HTERT RPE-1 (cell line): ENCODE measurements around the gene DDX10.

ENCODE experiments used
- in situ Hi-C: fragments of 300-500 bp; cut with MboI; formaldehyde crosslinking; loops from 4 replicates; pipeline ENCODE4 v1.14.3; 2020; ENCODE audit warnings: low sequenced_read_pairs

Gene DDX10

DNA sequence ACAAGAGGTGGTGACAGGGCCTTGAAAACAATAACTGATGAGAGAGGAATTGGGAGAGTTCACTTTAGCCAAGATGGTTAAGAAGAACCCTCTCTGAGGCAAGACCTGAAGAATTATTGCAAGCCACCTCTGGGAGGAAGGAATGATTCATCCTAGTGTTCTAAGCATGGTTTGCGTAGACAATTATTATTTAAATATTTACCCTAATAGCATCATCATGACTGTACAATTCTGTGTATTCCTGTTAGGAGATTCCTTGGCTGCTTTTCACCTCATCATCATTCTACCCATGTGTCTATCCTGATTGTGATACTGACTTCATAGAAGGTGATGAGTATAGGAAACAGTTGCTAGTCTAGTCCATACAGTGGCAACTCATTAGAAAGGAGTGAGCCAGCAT lies 264.4 kb downstream of the DDX10 start:
- in situ Hi-C loops = no loop called here

DNA sequence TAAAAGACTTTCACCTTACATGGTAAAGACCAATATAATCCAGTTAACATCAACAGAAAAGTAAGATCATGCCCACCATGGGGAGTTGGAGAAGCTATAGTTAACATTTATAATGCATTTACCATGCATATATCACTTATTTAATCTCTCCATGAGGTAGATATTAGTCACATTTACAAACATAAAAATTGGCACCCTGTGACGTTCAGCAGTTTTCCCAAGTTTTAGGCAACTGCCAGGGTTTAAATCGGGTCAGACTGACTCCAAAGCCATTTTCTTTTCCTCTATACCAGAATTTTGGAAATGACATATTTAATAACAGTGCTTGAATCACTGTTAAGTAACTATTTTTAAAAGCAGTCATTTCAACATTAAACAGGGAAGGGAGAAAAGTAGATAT lies 266.3 kb downstream of the DDX10 start:
- in situ Hi-C loops = no loop called here

DNA sequence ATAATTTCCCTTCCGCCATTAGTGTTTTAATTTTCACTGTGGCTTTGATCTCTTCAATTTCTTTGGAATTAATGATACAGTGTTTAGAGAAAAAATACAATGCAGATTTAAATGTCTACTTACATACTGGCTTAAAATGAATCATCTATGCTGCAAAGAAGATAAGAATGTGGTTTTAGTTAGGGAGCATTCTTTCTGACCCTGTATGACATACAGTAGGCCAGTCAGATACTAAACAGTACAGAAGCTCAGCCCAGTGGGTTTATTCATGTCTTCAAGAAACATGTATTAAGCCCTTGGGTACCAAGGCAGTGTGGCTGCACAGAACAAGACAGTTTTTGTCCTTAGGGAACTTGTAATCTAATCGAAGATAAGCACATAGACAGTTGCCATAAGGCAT lies 268.8 kb downstream of the DDX10 start:
- in situ Hi-C loops = no loop called here

DNA sequence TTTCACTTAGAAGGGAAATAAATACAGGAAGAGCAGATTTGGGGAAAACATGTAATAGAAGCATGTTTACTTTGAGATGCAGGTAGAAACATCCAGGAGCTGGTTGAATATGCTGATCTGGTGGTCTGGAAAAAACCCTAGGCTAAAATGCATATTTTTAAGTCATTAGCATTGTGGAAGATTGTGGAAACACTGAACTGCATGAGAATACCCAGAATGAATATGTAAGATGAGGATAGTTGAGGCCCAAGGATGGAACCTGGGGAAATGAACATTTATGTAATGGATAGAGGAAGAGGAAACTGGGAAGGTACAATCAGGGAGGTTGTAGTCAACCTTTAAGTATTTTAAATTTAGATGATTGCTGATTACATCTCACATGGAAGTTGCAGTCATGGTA lies 269.4 kb downstream of the DDX10 start:
- in situ Hi-C loops = no loop called here

DNA sequence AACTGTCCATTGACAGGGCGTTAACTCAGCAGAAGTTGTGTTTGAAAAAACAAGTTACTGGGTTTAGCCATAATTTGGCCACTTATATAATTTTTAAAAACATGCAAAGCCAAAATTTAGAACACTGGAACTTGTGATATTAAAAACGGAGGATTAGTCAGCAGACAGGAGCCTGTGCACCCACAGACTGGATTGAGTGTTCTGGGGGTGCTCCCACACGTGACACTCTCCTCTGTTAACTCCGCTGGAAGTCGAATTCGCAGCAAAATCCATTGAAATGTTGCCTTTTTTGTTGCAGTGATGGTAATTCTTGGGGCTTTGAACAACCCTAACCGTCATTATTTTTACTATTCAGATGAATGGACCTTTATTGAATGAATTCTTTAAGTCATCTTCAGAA lies 269.8 kb downstream of the DDX10 start:
- in situ Hi-C loops = no loop called here

DNA sequence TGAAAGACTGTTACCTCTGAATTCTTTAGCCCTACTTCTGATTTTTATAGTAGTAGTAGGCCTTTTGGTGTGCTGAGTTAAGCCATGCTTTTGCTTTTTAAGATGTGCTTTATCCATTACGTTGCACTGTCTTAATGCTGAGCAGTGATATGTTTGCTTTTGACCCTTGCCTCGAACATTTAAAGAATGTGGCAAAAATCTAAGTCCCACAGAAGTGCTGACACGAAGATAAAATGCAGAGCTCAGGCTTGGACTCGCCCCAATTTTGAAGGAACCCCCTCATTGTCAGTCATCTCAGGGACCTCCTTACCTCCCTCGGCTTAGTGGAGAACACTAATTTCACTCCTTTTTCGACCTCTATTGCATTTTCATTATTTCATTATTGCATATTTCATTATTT lies 272.9 kb downstream of the DDX10 start:
- in situ Hi-C loops = no loop called here

DNA sequence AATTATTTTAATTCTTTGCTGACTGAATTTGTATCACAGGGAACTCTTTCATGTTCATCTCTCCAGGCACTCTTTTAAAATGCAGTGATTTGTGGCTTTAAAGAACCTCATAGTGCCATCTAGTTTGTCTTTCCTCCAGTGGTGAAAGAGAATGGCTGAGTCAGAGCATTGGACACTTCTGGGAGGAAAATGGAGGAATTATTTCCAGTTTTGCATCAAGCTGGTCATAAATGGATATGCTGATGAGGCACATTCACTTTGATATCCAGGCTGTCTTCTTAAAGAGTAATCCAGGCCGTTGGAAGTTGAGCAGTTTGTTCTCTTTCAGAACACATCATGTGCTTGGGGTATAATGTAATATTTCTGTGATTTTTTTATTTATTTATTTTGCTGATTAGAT lies 273.7 kb downstream of the DDX10 start:
- in situ Hi-C loops = no loop called here

DNA sequence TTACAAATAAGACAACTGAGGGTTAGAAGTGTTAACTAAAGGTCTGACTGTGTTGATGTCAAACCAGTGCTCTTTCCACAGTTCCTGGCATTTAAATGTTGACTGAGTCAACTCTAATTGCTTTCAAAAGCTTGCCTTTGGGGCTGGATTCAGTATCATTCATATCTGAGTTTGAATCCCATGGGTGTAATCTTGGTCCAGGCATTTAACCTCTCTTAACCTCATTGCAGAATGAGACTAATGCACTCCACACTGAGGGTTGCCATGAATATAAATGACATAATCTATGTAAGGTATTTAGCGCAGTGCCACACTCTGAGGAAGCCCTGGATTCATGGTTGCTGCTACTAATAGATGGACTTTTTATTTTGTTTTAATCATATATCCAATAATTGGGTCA lies 274.3 kb downstream of the DDX10 start:
- in situ Hi-C loops = no loop called here

DNA sequence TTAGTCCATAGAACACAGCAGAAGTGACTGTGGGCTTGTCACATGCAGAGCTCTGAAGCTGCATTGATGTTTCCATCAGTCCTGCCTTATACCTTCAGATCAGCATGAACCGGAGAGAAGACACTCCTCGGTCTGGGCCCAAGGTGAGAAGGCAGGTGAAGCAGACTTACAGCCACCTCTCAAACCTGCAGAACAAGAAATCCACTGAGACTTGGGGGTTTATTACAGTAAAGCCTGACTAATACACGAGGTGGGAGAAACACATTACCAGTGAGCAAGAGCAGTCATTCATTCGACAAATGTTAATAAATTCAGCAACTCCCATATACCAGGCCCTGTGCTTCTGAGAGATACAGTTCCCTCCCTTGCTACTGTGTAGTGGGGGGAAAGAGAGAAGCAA lies 279.0 kb downstream of the DDX10 start:
- in situ Hi-C loops = no loop called here

DNA sequence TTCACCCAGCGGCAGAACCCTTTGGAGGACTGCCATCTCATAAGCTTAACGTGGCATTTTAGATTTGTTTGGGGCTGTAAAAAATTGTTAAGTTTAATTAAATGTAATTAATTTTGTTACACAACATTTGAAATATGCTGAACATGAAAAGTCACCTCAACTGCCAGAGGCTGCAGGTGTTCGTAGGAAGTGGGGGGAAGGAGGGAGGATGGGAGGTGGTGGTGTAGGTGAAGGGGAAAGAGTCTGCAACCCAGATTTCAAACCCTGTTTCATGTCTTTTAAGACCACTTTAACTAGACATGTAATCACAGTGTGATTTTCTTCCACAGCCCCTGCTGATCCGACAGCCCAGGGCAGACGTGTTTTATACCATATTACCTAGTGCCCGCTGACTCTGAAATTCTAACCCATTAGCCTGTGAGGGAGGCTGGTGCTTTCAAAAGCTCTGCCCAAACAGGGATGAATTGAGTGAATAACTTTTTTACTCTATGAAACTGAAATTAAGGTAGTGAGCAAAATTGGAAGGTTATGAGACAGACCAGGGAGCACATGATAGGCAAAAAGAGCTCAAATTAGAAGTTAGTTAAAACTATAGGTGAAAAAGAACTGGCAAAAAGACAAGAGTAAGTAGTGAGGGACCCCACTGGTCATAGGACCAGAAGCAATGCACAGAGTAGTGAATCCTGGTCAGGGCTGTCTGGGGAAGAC lies 279.8 kb downstream of the DDX10 start:
- in situ Hi-C loops = no loop called here

DNA sequence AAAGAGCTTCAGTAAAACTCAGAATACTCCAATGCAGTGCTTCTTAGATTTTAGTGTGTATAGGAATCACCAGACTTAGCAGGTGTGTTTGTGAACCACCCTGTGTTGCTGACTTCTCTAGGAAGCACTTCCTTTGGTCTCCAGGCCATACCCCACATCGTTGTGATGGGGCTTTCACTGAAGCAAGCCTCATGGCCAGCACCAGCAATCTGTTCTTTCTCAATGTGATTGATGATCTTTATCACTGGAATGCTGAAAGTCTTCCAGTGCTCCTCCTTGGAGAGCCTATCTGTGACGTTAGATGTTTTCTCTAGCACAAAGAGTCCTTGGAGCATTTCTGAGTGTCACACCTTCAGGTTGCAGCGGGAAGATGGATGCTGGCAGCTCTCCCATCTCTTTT lies 280.5 kb downstream of the DDX10 start:
- in situ Hi-C loops = no loop called here

DNA sequence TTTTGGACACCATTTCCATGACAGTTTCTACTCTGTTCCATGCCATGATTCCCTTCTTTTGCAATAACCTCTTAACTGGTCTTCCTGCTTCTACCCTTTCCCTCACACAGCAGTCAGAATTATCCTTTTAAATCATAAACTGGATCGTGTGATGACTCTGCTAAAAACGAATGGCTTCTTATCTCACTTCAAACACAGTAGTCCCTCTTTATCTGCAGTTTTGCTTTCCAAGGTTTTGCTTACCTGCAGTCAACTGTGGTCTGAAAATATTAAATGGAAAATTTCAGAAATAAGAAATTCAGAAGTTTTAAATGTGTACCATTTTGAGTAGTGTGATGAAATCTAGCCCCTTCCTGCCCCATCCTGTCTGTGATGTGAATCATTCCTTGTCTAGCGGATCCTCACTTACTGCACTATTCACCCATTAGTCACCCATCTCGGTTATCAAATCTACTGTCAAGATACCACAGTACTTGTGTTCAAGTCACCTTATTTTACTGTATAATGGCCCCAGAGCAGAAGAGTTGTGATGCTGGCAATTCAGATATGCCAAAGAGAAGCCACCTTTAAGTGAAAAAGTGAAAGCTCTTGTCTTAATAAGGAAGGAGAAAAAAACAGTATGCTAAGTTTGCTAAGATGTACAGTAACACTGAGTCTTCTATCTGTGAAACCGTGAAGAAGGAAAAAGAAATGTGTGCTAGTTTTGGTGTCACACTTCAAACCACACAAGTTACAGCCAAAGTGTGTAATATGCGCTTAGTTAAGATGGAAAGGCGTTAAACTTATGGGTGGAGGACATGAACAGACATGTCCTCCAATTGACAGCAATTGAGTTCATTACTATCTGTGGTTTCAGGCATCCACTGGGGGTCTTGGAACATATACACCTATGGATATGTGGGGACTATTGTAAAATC lies 283.0 kb downstream of the DDX10 start:
- in situ Hi-C loops = no loop called here

DNA sequence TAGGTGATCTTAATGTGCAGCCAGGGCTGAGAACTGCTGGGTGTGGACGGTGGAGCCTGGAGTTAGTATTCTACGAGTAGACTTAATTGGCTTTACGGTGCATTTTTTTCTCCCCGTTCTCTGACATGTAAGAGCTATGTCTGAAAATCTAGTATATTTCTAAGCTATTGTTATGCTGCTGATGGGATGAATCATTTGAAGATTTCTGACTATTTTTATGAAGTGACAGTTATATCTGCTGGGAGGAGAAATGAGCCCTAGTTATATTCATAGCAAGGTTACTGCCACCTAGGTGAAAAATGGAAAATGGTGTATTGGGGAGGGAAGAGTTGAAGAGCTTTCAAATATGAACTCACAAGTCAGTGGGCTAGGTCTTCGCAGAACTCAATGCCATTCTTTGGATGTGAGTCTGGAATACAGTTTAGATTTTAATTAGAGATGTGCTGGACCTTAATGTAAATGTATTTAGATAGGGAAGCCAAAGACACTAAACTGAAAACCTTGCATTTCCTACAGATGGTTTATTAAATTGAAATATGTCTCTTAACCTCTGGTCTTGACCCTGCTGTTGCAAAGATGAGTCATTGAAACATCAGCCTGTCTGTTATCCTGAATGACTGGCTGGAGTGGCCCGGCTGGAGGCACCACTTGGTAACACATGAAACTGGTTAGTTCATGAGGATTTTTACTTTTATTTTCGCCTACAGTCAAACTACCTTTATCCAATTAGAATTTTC lies 293.7 kb downstream of the DDX10 start:
- in situ Hi-C loops = no loop called here

DNA sequence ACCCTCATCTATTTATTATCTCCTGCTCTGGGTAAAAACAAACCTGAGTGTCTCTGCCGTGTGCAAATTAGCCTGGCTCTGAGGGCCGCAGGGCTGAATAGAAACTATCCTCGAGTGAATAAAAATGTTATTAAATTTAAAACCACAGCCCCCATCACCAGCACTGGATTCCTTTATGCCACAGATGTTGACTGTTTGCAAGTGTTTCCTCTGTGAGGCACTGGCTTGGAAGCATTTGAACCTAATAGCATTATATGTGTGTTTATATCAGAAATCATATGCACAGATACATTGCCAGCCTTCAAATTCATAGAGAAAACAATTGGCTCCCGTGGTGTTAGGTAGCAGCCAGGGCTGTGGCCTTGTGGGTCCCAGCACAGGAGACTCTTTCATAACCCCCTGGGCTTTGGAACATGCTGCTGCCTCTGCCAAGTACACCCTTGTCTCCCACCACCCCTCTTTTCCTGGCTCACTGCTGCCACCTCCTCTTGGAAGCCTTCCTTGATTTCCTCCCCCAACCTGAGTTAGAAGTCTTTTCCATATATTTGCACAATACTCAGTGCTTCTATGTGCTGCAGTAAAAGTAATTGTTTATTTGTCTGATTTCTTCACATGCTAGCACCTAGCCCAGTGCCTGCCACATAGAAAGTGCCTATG lies 294.4 kb downstream of the DDX10 start:
- in situ Hi-C loops = no loop called here

DNA sequence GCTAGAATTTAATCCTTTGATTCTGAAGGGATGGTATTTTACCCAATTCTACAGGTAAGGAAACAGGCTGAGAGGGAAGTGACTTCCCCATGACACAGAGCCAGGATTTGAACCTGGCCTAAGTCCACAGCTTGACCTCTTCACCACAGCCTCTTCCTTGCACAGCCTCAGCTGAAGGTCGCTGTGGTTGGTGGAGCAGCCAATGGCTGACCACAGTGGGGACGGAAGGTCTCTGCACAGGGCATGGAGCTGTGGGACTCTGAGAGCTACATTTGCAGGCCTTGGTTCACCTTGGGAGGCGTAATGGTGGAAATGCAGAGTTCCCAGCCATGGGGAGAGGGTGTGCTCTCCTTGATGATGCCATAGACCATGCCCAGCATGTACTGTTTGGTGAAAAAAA lies 295.0 kb downstream of the DDX10 start:
- in situ Hi-C loops = no loop called here

DNA sequence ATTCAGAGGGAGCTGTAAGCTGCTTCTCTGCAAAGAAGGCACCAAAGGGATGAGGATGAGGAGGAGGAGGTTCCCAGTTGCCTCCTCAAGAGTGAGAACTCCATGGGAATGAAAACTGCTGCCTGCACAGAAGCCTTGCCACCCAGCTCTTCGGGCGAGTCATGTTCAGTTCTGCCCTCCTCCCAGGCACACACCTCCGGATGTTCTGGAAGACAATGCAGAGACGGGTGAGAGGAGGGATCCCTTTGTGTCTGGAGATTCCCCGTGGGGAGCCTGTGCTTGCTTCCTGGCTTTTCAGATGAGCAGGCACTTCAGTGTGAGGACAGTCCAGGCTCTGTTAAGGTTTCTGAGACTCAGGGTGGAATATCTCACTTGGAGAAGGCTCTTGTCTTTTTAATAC lies 295.6 kb downstream of the DDX10 start:
- in situ Hi-C loops = no loop called here

DNA sequence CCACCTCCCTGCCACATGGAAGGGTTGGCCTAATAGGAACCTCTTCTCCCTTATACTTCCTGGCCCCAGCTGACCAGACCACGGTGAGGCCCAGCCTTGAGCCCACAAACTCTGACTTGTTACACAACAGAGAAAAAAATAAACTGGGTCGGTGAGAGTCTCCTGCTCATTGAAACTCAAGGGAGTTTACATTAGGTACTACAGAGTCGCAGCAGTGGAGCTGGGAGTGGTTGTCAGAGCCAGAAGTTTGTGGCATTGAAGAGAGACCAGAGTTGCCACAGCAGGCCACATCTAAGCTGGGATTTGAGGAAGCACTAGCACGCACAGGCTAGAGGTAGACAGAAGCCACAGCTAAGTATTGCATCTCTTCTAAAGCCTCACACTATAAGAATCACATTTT lies 296.2 kb downstream of the DDX10 start:
- in situ Hi-C loops = no loop called here

DNA sequence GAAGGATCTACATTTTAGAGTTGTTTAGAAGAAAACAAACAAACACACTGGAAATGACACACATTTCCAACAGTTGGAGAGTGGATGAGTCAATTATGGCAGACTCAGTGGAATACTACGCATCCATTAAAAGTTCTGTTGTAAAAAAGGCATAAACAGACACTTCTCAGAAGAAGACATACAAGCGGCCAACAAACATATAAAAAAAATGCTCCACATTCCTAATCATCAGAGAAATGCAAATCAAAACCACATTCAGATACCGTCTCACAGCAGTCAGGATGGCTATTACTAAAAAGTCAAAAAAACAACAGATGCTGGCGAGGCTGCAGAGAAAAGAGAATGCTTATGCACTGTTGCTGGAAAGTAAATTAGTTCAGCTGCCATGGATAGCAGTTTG lies 298.2 kb downstream of the DDX10 start:
- in situ Hi-C loops = no loop called here

DNA sequence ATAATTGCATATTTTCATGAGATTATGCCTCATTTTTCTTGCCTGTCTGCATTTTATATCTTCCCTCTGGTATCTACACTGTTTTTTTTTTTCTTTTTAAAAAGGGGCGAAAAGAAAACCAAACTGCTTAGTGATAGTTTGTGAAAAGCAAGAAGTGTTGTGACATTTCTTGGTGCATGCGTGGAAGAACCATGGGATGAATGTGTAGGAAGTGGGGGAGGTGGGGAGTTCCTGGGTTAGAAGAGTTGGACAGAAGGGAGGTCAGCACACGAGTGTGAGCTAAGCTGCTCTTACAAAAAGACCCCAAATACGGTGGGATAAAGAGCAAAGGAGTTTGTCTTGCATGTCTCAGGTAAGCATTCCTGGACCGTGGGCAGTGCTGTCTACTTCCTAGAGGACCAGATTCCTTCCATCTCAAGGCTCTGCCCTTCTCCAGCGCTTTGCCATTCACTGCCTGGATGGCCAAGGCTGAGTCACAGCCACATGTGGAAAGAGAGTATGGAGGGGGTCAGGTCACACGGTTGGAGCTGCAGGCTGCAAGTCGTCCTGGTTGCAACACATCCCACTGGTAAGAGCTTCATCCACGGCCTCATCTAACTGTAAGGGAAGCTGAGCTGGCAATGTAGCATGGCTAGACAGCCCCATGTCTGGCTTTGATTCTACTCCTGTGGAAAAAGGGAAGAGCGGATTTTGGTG lies 300.6 kb downstream of the DDX10 start:
- in situ Hi-C loops = no loop called here

DNA sequence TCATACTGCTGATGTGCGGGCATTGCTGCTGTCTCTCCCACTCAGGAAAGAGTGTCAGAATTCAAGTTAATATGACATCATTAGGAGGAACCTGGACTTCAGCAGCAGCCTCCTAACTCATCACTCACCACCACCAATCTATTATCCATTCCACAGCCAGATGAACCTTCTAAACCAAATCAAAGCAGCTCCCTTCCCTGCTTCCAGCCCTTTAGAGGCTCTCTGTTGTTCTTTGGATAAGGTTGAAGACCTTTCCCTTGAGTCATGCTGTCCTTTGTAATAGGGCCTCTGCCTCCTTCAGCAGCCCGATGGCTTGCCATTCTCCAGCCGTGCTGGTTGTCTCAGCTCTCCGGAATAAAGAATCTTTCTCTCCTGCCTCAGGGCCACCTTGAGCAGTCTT lies 301.3 kb downstream of the DDX10 start:
- in situ Hi-C loops = no loop called here

DNA sequence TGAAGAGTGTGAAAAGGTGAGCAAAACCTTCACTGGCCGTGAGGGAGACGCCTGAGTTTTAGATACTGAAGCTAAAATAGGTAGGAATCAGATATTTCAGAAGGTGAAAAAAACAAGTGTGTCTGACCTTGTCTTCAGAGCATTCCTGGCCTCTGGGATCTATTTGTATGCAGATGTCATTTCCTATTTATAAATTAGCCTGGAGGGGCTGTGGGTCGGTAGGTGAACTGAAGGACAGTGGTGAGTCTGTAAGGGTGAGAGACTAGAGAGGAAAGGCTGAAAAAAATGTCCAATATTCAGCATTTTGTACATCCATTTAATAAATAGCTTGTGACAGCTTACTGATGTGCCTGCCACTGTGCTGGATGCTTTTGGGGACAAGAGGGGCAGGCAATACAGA lies 302.1 kb downstream of the DDX10 start:
- in situ Hi-C loops = no loop called here
